Ovary (tissue), 3 donors: Measurements from ENCODE around the gene SYAP1.

Source experiments
- EP300 ChIP-seq: sonication (generic); formaldehyde crosslinking; IDR thresholded peaks from one replicate; pipeline ENCODE4 v1.6.1; 2017; ENCODE audit warnings: antibody characterized with exemption
- POLR2A ChIP-seq: fragments of 450-650 bp; IDR thresholded peaks from one replicate; pipeline ENCODE4 v1.6.1; 2017; ENCODE audit warnings: antibody characterized with exemption, mild to moderate bottlenecking, moderate library complexity
- TF ChIP-seq, protein P1 (sequence below), 3 donors: fragments of 450-650 bp in 2 of 3; fragments of 200-600 bp in 1 of 3; IDR thresholded peaks; one replicate each; pipeline versions ENCODE4 v1.5.1 to v1.8.0; 2016 to 2022; ENCODE audit warnings: antibody characterized with exemption in 3 of 3, mild to moderate bottlenecking in 1 of 3
- donor health status: DM: no; HTN: no; CAD: no.

DNA sequence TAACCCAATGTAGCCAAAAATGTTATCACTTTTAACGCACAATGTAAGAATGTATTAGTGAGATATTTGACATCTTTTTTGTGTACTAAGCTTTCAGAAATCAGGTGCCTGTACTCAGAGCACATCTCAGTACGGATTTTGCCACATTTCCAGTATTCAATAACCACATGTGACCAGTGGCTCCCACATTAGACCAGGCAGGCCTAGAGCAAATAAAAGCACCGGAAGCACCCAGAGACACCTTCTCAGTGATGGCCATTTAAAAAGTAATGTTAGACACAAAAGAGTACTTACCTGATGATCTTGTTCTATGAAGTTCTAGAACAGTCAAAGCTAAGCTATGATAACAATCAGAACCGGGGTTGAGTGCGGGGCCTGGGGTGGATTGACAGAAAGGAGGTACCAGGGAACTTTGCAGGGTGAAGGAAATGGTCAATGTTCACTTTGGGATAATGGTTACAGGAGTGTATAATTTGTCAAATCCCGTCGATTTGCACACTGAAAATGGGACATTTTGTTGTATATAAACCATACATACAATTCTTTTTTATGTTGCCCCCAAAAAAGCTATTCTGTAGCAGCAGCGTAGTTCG, 8.1 kb upstream of the SYAP1 start:
- TF ChIP-seq POLR2A, result no peak
- TF ChIP-seq, protein P1, sequence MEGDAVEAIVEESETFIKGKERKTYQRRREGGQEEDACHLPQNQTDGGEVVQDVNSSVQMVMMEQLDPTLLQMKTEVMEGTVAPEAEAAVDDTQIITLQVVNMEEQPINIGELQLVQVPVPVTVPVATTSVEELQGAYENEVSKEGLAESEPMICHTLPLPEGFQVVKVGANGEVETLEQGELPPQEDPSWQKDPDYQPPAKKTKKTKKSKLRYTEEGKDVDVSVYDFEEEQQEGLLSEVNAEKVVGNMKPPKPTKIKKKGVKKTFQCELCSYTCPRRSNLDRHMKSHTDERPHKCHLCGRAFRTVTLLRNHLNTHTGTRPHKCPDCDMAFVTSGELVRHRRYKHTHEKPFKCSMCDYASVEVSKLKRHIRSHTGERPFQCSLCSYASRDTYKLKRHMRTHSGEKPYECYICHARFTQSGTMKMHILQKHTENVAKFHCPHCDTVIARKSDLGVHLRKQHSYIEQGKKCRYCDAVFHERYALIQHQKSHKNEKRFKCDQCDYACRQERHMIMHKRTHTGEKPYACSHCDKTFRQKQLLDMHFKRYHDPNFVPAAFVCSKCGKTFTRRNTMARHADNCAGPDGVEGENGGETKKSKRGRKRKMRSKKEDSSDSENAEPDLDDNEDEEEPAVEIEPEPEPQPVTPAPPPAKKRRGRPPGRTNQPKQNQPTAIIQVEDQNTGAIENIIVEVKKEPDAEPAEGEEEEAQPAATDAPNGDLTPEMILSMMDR (IDR thresholded peaks at IDR 0.05), result no peak
- no peak for TF ChIP-seq EP300
